ENCODE results near the gene NDUFA7. TPM values are rescaled to one million over a fixed set of nuclear protein-coding genes. Genes with fewer than 3 reads are reported as not detected.
"Not testable (repeated sequence)": the region's sequence is repeated elsewhere in the genome, so short reads cannot be mapped to it uniquely, and the experiment has no call there.

Gene NDUFA7
- total RNA-seq, 1 experiment from 2014 or later: 76.4 TPM

DNA sequence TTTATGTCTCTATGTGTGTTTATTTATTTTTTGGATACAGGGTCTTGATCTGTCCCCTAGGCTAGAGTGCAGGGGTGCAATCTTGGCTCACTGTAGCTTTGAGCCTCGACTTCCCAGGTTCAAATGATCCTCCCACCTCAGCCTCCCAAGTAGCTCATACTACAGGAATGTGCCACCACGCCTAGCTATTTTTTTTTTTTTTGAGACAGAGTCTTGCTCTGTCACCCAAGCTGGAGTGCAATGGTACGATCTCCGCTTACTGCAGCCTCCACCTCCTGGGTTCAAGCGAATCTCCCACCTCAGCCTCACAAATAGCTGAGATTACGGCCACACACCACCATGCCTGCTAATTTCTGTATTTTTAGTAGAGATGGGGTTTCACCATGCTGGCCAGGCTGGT lies 37.8 kb upstream of the NDUFA7 start (continued):
- TF ChIP-seq KAT7 (CRISPR knock-in tag; IDR thresholded peaks at IDR 0.05; ENCODE audit: borderline replicate concordance): no peak
- TF ChIP-seq RORB (CRISPR knock-in tag; IDR thresholded peaks at IDR 0.05): no peak
- TF ChIP-seq, protein P1, sequence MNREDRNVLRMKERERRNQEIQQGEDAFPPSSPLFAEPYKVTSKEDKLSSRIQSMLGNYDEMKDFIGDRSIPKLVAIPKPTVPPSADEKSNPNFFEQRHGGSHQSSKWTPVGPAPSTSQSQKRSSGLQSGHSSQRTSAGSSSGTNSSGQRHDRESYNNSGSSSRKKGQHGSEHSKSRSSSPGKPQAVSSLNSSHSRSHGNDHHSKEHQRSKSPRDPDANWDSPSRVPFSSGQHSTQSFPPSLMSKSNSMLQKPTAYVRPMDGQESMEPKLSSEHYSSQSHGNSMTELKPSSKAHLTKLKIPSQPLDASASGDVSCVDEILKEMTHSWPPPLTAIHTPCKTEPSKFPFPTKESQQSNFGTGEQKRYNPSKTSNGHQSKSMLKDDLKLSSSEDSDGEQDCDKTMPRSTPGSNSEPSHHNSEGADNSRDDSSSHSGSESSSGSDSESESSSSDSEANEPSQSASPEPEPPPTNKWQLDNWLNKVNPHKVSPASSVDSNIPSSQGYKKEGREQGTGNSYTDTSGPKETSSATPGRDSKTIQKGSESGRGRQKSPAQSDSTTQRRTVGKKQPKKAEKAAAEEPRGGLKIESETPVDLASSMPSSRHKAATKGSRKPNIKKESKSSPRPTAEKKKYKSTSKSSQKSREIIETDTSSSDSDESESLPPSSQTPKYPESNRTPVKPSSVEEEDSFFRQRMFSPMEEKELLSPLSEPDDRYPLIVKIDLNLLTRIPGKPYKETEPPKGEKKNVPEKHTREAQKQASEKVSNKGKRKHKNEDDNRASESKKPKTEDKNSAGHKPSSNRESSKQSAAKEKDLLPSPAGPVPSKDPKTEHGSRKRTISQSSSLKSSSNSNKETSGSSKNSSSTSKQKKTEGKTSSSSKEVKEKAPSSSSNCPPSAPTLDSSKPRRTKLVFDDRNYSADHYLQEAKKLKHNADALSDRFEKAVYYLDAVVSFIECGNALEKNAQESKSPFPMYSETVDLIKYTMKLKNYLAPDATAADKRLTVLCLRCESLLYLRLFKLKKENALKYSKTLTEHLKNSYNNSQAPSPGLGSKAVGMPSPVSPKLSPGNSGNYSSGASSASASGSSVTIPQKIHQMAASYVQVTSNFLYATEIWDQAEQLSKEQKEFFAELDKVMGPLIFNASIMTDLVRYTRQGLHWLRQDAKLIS (CRISPR knock-in tag; IDR thresholded peaks at IDR 0.05; ENCODE audit: borderline replicate concordance): no peak

DNA sequence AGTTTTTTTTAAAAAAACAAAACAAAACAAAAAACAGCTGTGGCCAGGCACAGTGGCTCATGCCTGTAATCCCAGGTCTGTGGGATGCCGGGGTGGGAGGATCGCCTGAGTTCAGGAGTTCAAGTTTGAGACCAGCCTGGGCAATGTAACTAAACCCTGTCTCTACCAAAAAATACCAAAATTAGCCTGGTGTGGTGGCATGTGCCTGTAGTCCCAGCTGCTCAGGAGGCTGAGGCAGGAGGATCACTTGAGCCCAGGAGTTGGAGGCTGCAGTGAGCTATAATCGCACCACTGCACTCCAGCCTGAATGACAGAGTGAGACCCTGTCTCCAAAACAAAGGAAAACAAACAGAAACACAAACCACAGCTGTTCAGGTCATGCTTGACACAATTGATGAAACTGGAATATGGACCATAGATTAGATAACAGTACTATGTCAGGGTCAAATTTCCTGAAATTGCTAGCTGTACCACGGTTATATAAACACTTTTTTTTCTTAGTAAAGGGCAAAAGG lies 35.9 kb upstream of the NDUFA7 start:
- Mint-ChIP-seq H3K27me3 (ENCODE audit: low read depth) (peaks cover 14% of the 10 kb centered on the region), H3K36me3 (no peaks in the 10 kb centered on the region), H3K27ac (no peak overlapping the region), H3K4me3 (no peak overlapping the region), H3K4me1 (peaks cover 6% of the 10 kb centered on the region), H3K9me3 (peaks cover 7% of the 10 kb centered on the region)
- ATAC-seq (no peak), DNase-seq (ENCODE audit: low spot score) (no peak)
- TF ChIP-seq GABPB1 (CRISPR knock-in tag; IDR thresholded peaks at IDR 0.05): peak; percentile 55; the same call in 1 of the 2 replicates
- TF ChIP-seq, protein P2, sequence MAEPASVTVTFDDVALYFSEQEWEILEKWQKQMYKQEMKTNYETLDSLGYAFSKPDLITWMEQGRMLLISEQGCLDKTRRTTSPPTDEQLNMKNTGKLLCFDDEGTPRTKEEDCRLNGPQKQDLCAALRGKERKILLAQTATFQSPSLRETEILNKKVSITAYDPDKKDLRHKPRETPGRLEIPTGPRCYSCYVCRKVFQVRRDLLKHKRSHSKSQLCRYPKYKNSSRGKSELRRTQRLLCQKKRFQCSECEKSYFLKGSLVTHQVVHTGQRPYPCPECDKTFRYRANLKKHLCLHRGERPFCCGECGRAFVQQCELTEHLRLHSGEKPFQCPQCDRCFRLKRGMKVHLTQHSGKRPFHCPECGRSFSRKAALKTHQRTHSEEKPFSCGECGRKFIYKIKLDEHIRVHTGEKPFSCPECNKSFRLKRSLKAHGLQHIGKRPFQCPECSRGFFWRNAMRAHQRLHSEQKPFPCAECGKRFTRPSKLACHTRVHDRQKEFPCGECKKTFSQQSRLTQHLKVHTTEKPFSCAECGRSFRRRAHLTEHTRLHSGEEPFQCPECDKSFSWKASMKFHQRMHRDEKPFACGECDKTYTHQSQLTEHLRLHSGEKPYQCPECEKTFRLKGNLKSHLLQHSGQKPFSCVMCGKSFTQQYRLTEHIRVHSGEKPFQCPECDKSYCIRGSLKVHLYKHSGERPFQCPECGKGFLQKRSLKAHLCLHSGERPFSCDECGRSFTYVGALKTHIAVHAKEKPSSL (CRISPR knock-in tag; conservative IDR thresholded peaks at IDR 0.05): no peak
- TF ChIP-seq, protein P3, sequence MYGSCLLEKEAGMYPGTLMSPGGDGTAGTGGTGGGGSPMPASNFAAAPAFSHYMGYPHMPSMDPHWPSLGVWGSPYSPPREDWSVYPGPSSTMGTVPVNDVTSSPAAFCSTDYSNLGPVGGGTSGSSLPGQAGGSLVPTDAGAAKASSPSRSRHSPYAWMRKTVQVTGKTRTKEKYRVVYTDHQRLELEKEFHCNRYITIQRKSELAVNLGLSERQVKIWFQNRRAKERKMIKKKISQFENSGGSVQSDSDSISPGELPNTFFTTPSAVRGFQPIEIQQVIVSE (CRISPR knock-in tag; IDR thresholded peaks at IDR 0.05; ENCODE audit: borderline replicate concordance): no peak
- TF ChIP-seq NFE2L1 (CRISPR knock-in tag; IDR thresholded peaks at IDR 0.05): no peak
- ChIA-PET CTCF (interaction anchor here (0.6 kb wide), 1 partner anchor 191 kb away, joined by 3 read pairs; no protein-coding TSS in a partner anchor), POLR2A (no interaction called here)

DNA sequence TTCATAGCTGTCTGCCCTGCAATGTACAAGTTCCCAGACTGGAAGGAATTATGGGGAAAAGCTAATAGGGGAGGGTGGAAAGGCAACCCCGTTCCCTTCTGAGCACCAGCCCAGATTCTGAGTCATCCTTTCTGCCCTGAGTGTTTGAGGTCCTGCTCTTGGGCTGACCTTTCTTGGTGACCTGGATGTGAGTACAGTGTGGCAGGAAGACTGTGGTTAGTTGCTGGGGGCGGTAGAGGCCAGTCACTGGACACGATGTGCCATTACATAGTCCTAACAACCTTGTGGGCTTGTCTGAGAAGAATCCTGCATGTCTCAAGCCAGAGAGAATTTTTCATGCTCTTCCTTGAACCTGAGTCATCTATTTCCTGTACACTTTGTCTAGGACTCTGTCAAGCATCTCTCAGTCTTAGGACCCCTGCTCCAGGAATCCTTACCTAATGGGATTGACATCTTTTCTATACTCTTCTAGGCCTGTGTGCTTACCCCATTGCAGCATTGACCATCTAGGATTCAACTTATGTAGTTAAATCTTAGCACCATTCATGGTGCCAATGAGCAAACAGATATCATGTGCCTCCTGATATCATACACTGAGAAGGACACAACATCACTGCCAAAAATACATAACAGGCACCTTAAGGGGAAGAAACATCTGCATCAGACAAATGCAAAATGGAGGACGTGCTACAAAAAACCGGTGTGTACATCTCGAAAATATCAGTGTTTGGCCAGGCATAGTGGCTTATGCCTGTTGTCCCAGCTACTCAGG lies 34.6 kb upstream of the NDUFA7 start:
- ChIA-PET POLR2A (no interaction called here), CTCF (interaction anchor here (1.9 to 4.1 kb wide), 8 partner anchors 7 to 227 kb away, joined by 5 to 47 read pairs (median 32); partner anchors contain the start of genes ANGPTL4, MARCHF2 and RAB11B)
- Mint-ChIP-seq H3K27me3 (ENCODE audit: low read depth) (peaks cover 16% of the 10 kb centered on the region), H3K4me3 (no peak overlapping the region), H3K9me3 (peaks cover 7% of the 10 kb centered on the region), H3K4me1 (peaks cover 14% of the 10 kb centered on the region), H3K36me3 (no peaks in the 10 kb centered on the region), H3K27ac (no peak overlapping the region)
- DNase-seq (ENCODE audit: low spot score) (no peak), ATAC-seq (no peak)
- TF ChIP-seq FOXJ3 (CRISPR knock-in tag; IDR thresholded peaks at IDR 0.05; ENCODE audit: borderline replicate concordance) (no peak), NFATC4 (CRISPR knock-in tag; IDR thresholded peaks at IDR 0.05) (no peak), ZNF317 (CRISPR knock-in tag; IDR thresholded peaks at IDR 0.05; ENCODE audit: borderline replicate concordance, low read depth) (no peak), ZBTB21 (CRISPR knock-in tag; IDR thresholded peaks at IDR 0.05; ENCODE audit: borderline replicate concordance) (no peak), ZNF121 (CRISPR knock-in tag; IDR thresholded peaks at IDR 0.05) (no peak), ZNF232 (CRISPR knock-in tag; IDR thresholded peaks at IDR 0.05) (no peak), ZNF219 (CRISPR knock-in tag; IDR thresholded peaks at IDR 0.05; ENCODE audit: borderline replicate concordance) (no peak)
- TF ChIP-seq, protein P4, sequence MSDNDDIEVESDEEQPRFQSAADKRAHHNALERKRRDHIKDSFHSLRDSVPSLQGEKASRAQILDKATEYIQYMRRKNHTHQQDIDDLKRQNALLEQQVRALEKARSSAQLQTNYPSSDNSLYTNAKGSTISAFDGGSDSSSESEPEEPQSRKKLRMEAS (CRISPR knock-in tag; IDR thresholded peaks at IDR 0.05): no peak
- TF ChIP-seq, protein P5, sequence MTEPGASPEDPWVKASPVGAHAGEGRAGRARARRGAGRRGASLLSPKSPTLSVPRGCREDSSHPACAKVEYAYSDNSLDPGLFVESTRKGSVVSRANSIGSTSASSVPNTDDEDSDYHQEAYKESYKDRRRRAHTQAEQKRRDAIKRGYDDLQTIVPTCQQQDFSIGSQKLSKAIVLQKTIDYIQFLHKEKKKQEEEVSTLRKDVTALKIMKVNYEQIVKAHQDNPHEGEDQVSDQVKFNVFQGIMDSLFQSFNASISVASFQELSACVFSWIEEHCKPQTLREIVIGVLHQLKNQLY (CRISPR knock-in tag; IDR thresholded peaks at IDR 0.05): no peak
- TF ChIP-seq, protein P6, sequence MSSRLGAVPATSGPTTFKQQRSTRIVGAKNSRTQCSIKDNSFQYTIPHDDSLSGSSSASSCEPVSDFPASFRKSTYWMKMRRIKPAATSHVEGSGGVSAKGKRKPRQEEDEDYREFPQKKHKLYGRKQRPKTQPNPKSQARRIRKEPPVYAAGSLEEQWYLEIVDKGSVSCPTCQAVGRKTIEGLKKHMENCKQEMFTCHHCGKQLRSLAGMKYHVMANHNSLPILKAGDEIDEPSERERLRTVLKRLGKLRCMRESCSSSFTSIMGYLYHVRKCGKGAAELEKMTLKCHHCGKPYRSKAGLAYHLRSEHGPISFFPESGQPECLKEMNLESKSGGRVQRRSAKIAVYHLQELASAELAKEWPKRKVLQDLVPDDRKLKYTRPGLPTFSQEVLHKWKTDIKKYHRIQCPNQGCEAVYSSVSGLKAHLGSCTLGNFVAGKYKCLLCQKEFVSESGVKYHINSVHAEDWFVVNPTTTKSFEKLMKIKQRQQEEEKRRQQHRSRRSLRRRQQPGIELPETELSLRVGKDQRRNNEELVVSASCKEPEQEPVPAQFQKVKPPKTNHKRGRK (CRISPR knock-in tag; IDR thresholded peaks at IDR 0.05; ENCODE audit: borderline replicate concordance): no peak

DNA sequence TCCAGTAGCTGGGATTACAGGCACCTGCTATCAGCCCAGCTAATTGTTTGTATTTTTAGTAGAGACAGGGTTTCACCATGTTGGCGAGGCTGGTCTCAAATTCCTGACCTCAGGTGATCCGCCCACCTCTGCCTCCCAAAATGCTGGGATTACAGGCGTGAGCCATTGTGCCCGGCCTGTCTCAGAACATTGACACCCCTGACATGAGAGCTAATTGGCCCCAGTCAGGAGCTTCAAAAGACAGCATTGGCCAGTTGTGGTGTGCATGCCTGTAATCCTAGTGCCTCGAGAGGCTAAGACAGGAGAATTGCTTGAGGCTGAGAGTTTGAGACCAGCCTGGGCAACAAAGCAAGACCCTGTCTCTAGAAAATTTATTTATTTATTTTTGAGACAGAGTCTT lies 31.7 kb upstream of the NDUFA7 start:
- Mint-ChIP-seq H3K4me3 (peak overlapping the region; percentile 43; the same call in 1 of the 2 replicates), H3K4me1 (peaks cover 14% of the 10 kb centered on the region), H3K27me3 (ENCODE audit: low read depth) (peaks cover 18% of the 10 kb centered on the region)
- H3K9me3 Mint-ChIP-seq; H3K27ac Mint-ChIP-seq; DNase-seq (ENCODE audit: low spot score); POLR2A ChIA-PET; H3K36me3 Mint-ChIP-seq: not testable (repeated sequence)
- CTCF ChIA-PET: interaction anchor here (0.6 to 4.1 kb wide), 27 partner anchors 10 to 227 kb away, joined by 3 to 47 read pairs (median 7); partner anchors contain the start of genes ANGPTL4, HNRNPM, KANK3 and MARCHF2
- peak; percentile 35 for ATAC-seq

Data from WTC11 (cell line).